Activated CD8-positive, alpha-beta T cell treated with anti-CD3 and anti-CD28 coated beads, Interleukin-2, amount 10 ng/mL, durations not matched to agents 7 days and 5 days (primary cell): Measurements from ENCODE around the gene PMPCB. TPM values are rescaled to one million over a fixed set of nuclear protein-coding genes. Genes with fewer than 3 reads are reported as not detected.
"Not testable (repeated sequence)": the region's sequence is repeated elsewhere in the genome, so short reads cannot be mapped to it uniquely, and the experiment has no call there.

Experiments
- ATAC-seq: fragments of 150-1000 bp; cut with Tn5 transposase; one replicate; pipeline ENCODE4 v1.10.0; 2021; ENCODE audit warnings: moderate library complexity
- CTCF ChIA-PET: fragments of 350-600 bp; sonication (Branson Sonifier 250); formaldehyde crosslinking; loops from one replicate; lab custom pipeline; 2021; ENCODE audit warnings: antibody characterized with exemption; lab: Charles Lee
- POLR2A ChIA-PET: fragments of 350-600 bp; sonication (Branson Sonifier 250); formaldehyde crosslinking; loops from one replicate; lab custom pipeline; 2021; ENCODE audit warnings: antibody characterized with exemption; lab: Charles Lee
- DNase-seq: peaks from one replicate; pipeline ENCODE4 v3.0.0-alpha.2; 2020
- H3K27ac Mint-ChIP-seq: one replicate; pipeline ENCODE4 v1.8.0; 2021; ENCODE audit warnings: mild to moderate bottlenecking, mixed read lengths
- H3K27me3 Mint-ChIP-seq: one replicate; pipeline ENCODE4 v1.8.0; 2021; ENCODE audit warnings: low read depth, mixed read lengths
- H3K36me3 Mint-ChIP-seq: one replicate; pipeline ENCODE4 v1.8.0; 2021; ENCODE audit warnings: low read depth, mixed read lengths
- H3K4me1 Mint-ChIP-seq: one replicate; pipeline ENCODE4 v1.8.0; 2021; ENCODE audit warnings: low read depth, mixed read lengths
- H3K4me3 Mint-ChIP-seq: one replicate; pipeline ENCODE4 v1.8.0; 2021; ENCODE audit warnings: mild to moderate bottlenecking, mixed read lengths
- H3K9me3 Mint-ChIP-seq: one replicate; pipeline ENCODE4 v1.8.0; 2022; ENCODE audit warnings: mixed read lengths; ENCODE audit not compliant: insufficient read depth
- total RNA-seq, 2 experiments: library from RNA; stranded (reverse); gene quantifications; one replicate each; pipeline ENCODE4 v1.2.3, GENCODE V29; 2021

PMPCB gene
- total RNA-seq, 2 experiments from 2014 or later: 58.3 to 59.2 TPM

DNA sequence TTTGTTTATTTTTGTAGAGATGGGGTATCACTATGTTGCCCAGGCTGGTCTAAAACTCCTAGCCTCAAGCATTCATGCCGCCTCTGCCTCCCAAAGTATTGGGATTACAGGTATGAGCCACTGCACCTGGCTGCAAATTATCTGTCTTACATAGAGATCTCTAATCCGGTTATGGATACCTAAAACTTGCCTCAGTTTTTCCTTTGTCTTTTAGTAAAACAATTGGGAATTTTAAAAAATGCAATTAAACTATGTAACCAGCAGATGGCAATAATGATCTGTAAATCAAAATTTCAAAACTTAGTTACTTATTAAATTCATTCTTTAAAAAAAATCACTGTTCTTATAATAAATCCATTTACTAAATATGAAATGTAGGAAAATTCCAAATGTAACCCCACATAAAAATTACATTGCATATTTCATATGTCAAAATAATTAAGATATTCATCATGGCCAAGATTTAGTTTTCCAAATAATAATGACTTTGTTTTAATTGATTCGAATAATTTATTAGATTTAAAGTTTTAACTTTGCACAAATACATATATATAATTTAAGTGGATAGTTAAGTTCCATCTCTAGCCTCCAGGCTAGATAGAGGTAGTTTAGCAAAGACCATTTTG is 14.3 kb upstream of the PMPCB start:
- DNase-seq, H3K36me3 Mint-ChIP-seq, CTCF ChIA-PET, H3K9me3 Mint-ChIP-seq, H3K4me3 Mint-ChIP-seq, H3K27ac Mint-ChIP-seq, H3K27me3 Mint-ChIP-seq, ATAC-seq: not testable (repeated sequence)
- POLR2A ChIA-PET: interaction anchor here (0.5 kb wide), 1 partner anchor 31 kb away, joined by 4 read pairs; no protein-coding TSS in a partner anchor
- H3K4me1 Mint-ChIP-seq: peaks cover 25% of the 10 kb centered on the region

- DNase-seq (no peak), ATAC-seq (no peak)
- H3K4me1 Mint-ChIP-seq: peaks cover 10% of the 10 kb centered on the region
- H3K27ac Mint-ChIP-seq: no peak overlapping the region
- no peaks in the 10 kb centered on the region for H3K36me3 Mint-ChIP-seq
- no peaks in the 10 kb centered on the region for H3K9me3 Mint-ChIP-seq
- no peak overlapping the region for H3K4me3 Mint-ChIP-seq
- H3K27me3 Mint-ChIP-seq: peaks cover 25% of the 10 kb centered on the region
- CTCF ChIA-PET: no interaction called here
- POLR2A ChIA-PET: no interaction called here
Measured at GRCh38 chr7:103292122-103292521, 5.1 kb upstream of the PMPCB start.

- H3K4me3 Mint-ChIP-seq: no peak overlapping the region
- ATAC-seq: no peak
- H3K27me3 Mint-ChIP-seq: peaks cover 22% of the 10 kb centered on the region
- ChIA-PET CTCF (interaction anchor here (0.8 to 1.2 kb wide), 2 partner anchors 33 to 253 kb away, joined by 3 read pairs; no protein-coding TSS in a partner anchor), POLR2A (no interaction called here)
- no peaks in the 10 kb centered on the region for H3K9me3 Mint-ChIP-seq
- no peak overlapping the region for H3K27ac Mint-ChIP-seq
- H3K4me1 Mint-ChIP-seq: peaks cover 16% of the 10 kb centered on the region
- DNase-seq: no peak
- no peaks in the 10 kb centered on the region for H3K36me3 Mint-ChIP-seq
Measured at GRCh38 chr7:103293526-103293925, 3.7 kb upstream of the PMPCB start.

DNA sequence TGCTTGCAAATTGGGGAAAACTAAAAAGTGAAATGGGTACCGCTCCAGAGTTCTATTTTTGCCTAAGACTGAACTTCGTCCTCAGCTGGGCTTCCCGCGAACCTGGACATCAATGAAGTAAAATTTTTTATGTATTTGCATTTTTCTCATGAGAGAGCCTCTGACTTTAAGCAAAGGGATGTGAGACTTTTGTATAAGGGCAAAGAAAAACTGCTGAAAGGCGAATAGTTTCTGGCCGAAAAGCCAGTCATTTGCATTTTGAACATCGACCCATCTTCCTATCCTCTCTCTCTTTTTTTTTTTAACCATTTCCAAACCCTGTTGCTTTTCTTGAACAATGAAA is 573 bp downstream of the PMPCB start:
- CTCF ChIA-PET: interaction anchor here (1.0 to 1.8 kb wide), 7 partner anchors 9 to 223 kb away, joined by 3 to 8 read pairs (median 4); partner anchors contain the start of genes ARMC10 and FBXL13
- H3K36me3 Mint-ChIP-seq: peaks cover 25% of the 10 kb centered on the region

DNA sequence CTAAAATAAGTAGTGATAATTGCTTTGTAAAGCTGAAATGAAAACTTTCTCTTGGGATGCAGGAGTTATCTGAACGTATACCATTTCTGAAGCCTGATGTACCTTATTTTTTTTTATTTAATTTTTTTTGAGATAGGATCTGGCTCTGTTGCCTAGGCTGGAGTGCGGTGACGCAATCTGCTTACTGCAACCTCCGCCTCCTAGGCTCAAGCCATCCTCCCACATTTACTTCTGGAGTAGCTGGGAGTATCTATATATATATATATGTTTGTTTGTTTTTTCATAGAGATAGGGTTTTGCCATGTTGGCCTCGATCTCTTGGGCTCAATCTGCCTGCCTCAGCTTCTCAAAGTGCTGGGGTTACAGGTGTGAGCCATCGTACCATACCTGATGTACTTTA is 2.4 kb downstream of the PMPCB start:
- Mint-ChIP-seq H3K27ac (no peak overlapping the region), H3K4me3 (no peak overlapping the region), H3K9me3 (no peaks in the 10 kb centered on the region), H3K27me3 (no peaks in the 10 kb centered on the region), H3K36me3 (peaks cover 39% of the 10 kb centered on the region), H3K4me1 (peaks cover 28% of the 10 kb centered on the region)
- CTCF ChIA-PET: interaction anchor here (1.2 kb wide), 1 partner anchor 10 kb away, joined by 3 read pairs; no protein-coding TSS in a partner anchor
- ATAC-seq: no peak
- no peak for DNase-seq
- POLR2A ChIA-PET: no interaction called here

More for the DNA sequence above, 573 bp downstream of the PMPCB start:
- peak overlapping the region; percentile 85 for H3K27ac Mint-ChIP-seq
- DNase-seq (no peak), ATAC-seq (no peak)
- POLR2A ChIA-PET: interaction anchor here (1.5 kb wide), 1 partner anchor 47 kb away, joined by 4 read pairs; the partner anchor contains the start of gene DNAJC2
- H3K4me1 Mint-ChIP-seq: peaks cover 26% of the 10 kb centered on the region
- H3K4me3 Mint-ChIP-seq: peak overlapping the region; percentile 79
- H3K27me3 Mint-ChIP-seq: peaks cover 8% of the 10 kb centered on the region
- H3K9me3 Mint-ChIP-seq: no peaks in the 10 kb centered on the region

DNA sequence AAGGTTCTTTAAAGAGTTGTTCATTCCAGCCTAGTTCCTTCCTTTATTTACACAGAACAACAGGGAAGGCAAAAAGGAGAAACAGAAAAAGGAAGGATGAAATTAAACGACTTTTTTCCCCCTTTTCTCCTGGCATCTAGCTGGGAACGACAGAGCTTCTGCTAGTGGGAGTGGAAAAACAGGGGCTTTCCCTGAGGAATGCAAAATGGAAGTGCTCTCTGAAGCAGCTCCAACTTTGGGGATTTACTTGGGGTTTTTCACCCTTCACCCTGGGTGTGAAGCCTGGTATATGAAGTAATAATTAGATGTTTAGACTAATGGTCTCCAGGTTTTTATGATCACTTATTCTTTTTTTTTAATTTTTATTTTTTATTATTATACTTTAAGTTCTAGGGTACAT is 4.2 kb downstream of the PMPCB start:
- ATAC-seq: no peak
- ChIA-PET CTCF (no interaction called here), POLR2A (no interaction called here)
- DNase-seq: no peak
- Mint-ChIP-seq H3K9me3 (no peaks in the 10 kb centered on the region), H3K36me3 (peaks cover 50% of the 10 kb centered on the region), H3K4me1 (peaks cover 24% of the 10 kb centered on the region), H3K27ac (no peak overlapping the region), H3K4me3 (no peak overlapping the region), H3K27me3 (no peaks in the 10 kb centered on the region)

GRCh38 chr7:103307503-103308231 is 10.4 kb downstream of the PMPCB start:
- no peak overlapping the region for H3K27ac Mint-ChIP-seq
- no peak for DNase-seq
- ChIA-PET CTCF (interaction anchor here (1.1 to 2.5 kb wide), 3 partner anchors 10 to 11 kb away, joined by 3 to 8 read pairs (median 3); partner anchors contain the start of gene PMPCB), POLR2A (interaction anchor here (0.8 kb wide), 1 partner anchor 12 kb away, joined by 3 read pairs; no protein-coding TSS in a partner anchor)
- no peaks in the 10 kb centered on the region for H3K27me3 Mint-ChIP-seq
- H3K4me3 Mint-ChIP-seq: no peak overlapping the region
- ATAC-seq: no peak
- peaks cover 63% of the 10 kb centered on the region for H3K36me3 Mint-ChIP-seq
- H3K9me3 Mint-ChIP-seq: no peaks in the 10 kb centered on the region
- peaks cover 3% of the 10 kb centered on the region for H3K4me1 Mint-ChIP-seq

GRCh38 chr7:103314852-103315251 is 17.6 kb downstream of the PMPCB start:
- Mint-ChIP-seq H3K4me1 (no peaks in the 10 kb centered on the region), H3K4me3 (no peak overlapping the region), H3K9me3 (no peaks in the 10 kb centered on the region), H3K27ac (no peak overlapping the region), H3K27me3 (no peaks in the 10 kb centered on the region), H3K36me3 (peaks cover 76% of the 10 kb centered on the region)
- ChIA-PET CTCF (interaction anchor here (0.9 kb wide), 1 partner anchor 24 kb away, joined by 3 read pairs; no protein-coding TSS in a partner anchor), POLR2A (interaction anchor here (1.2 kb wide), 1 partner anchor 9 kb away, joined by 3 read pairs; no protein-coding TSS in a partner anchor)
- no peak for DNase-seq
- no peak for ATAC-seq

DNA sequence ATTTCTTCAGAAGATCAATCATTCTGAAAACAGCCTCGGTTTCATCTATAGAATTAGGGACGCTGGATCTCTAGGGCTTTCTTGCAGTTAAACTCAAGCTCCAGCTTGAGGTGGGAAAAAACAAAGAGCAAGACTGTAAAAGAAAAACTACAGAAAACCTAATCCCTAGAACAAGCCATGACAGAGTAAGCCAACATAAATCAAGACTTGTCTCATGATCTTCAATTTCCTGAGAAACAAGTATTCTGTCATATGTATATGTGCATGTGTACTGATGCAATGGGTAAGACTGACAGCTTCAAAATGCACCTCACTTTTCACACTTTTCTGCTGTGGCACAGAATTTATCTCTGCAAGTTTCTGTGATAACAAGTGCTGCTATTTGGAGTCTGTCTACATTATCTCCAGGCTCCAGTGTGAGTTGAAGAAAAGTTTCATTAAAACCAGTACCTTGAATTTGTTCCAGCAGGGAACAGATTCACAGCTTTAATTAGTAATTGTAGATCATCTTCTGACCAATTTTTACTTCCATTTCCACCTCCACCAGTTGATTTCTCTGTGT is 19.2 kb downstream of the PMPCB start:
- ChIA-PET POLR2A (interaction anchor here (1.0 kb wide), 1 partner anchor 14 kb away, joined by 3 read pairs; no protein-coding TSS in a partner anchor), CTCF (no interaction called here)
- no peaks in the 10 kb centered on the region for H3K27me3 Mint-ChIP-seq
- H3K27ac Mint-ChIP-seq: peak overlapping the region; percentile 7
- no peaks in the 10 kb centered on the region for H3K4me1 Mint-ChIP-seq
- no peaks in the 10 kb centered on the region for H3K9me3 Mint-ChIP-seq
- DNase-seq (no peak), ATAC-seq (no peak)
- no peak overlapping the region for H3K4me3 Mint-ChIP-seq
- peaks cover 68% of the 10 kb centered on the region for H3K36me3 Mint-ChIP-seq

DNA sequence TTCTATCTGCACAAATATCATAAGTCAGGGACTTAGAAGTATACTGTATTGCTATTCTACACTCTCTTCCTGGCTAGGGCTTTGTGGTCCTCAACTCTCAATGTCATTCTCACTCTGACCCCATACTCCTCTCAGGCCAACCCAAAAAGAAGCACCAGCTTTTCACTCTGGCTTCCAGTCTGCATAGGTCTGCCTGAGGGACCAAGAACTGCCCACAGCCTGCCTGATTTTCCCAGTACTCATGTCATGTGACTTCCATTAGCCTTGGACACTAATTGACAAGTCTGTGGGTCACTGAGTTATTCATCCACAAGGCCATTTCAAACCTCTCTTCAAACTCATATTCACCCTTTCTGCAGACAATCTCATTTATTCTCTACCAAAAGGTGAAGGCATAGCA is 19.8 kb downstream of the PMPCB start:
- POLR2A ChIA-PET: no interaction called here
- H3K4me3 Mint-ChIP-seq: no peak overlapping the region

DNA sequence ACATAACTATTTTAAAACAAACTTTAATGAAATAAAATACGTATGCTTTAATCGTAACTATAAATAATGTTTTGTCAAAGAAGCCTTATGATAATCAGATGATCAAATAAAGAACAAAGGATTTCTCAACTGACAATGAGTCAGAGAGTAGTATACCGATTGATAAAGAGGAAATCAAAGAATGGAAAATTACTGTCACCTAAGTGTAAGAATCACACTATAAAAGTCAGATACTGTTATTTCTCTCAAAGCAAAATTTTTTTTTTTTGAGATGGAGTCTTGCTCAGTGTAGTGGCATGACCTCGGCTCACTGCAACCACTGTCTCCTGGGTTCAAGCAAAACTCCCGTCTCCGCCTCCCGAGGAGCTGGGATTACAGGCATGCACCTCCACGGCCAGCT is 28.5 kb downstream of the PMPCB start:
- ATAC-seq: no peak

More for the DNA sequence above, 19.8 kb downstream of the PMPCB start:
- DNase-seq (no peak), ATAC-seq (no peak)
- Mint-ChIP-seq H3K27me3 (no peaks in the 10 kb centered on the region), H3K36me3 (peaks cover 64% of the 10 kb centered on the region), H3K27ac (peak overlapping the region; percentile 7), H3K9me3 (no peaks in the 10 kb centered on the region), H3K4me1 (no peaks in the 10 kb centered on the region)
- CTCF ChIA-PET: interaction anchor here (0.7 kb wide), 1 partner anchor 10 kb away, joined by 3 read pairs; no protein-coding TSS in a partner anchor

More for the DNA sequence above, 28.5 kb downstream of the PMPCB start:
- Mint-ChIP-seq H3K27ac (no peak overlapping the region), H3K36me3 (peaks cover 31% of the 10 kb centered on the region), H3K4me1 (no peaks in the 10 kb centered on the region), H3K4me3 (no peak overlapping the region), H3K27me3 (no peaks in the 10 kb centered on the region), H3K9me3 (no peaks in the 10 kb centered on the region)
- ChIA-PET POLR2A (no interaction called here), CTCF (interaction anchor here (1.1 to 1.2 kb wide), 2 partner anchors 22 to 32 kb away, joined by 3 read pairs; no protein-coding TSS in a partner anchor)
- no peak for DNase-seq
